ENCODE measurements around the gene TLR9.

The TLR9 gene

DNA sequence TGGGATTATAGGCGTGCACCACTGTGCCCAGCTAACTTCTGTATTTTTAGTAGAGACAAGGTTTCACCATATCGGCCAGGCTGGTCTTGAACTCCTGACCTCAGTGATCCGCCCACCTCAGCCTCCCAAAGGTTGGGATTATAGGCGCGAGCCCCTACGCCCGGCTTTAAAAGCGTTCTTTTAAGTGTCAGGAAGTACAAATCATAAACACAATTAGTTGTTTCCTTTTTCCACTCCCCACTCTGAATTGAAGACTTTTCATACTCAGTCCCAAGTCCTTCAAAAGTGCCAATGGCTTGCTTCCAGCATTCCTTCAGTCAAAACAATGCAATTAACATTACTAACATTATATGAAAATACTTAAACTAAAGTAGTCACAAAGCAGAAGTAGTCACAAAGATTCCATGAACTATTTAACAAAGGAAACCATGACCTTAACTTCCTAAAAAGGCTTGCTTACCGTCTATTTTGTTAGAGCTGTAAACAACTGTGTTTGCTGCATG is 44.9 kb upstream of the TLR9 start:
- Histone ChIP-seq H3K18ac (ENCODE audit: low read depth in 1 of 2, low read length in 2 of 2) (no peak overlapping the region), H2BK15ac (ENCODE audit: low read depth, poor library complexity, severe bottlenecking) (no peak overlapping the region), H3K27me3 (ENCODE audit: control insufficient read depth in 1 of 2, insufficient read depth in 1 of 2, low read length in 2 of 2) (no peaks in the 10 kb centered on the region), H3K14ac (ENCODE audit: low read length in 2 of 2) (no peak overlapping the region), H4K8ac (ENCODE audit: low read length) (no peak overlapping the region), H3K36me3 (ENCODE audit: control insufficient read depth in 1 of 2, insufficient read depth in 2 of 2, low read depth in 1 of 2, low read length in 2 of 2) (peaks cover 33 to 70% of the 10 kb centered on the region in 2 experiments), H2BK12ac (ENCODE audit: low read length in 2 of 2) (no peak overlapping the region), H3K4me1 (ENCODE audit: control insufficient read depth, insufficient read depth, low read depth, low read length) (peaks cover 10% of the 10 kb centered on the region), H3K23ac (ENCODE audit: low read length in 2 of 2) (no peak overlapping the region), H3K79me1 (replicated peaks; ENCODE audit: low read length, poor library complexity, severe bottlenecking) (peaks cover 4% of the 10 kb centered on the region), H2BK120ac (ENCODE audit: low read depth, low read length) (no peak overlapping the region), H3K4ac (ENCODE audit: low read depth in 1 of 2, low read length in 2 of 2) (no peak overlapping the region), H3K9ac (ENCODE audit: low read length) (peak overlapping the region; percentile 62), H2AK5ac (ENCODE audit: low read length, severe bottlenecking) (no peak overlapping the region), H3K27ac (ENCODE audit: low read length, poor library complexity, severe bottlenecking) (no peak overlapping the region), H2AFZ (ENCODE audit: low read depth, low read length) (no peak overlapping the region), H3K4me3 (ENCODE audit: insufficient read depth in 1 of 2, low read depth in 1 of 2, low read length in 2 of 2) (no peak overlapping the region), H2BK5ac (ENCODE audit: low read depth, low read length, poor library complexity, severe bottlenecking) (no peak overlapping the region), H3K4me2 (ENCODE audit: low read length, poor library complexity, severe bottlenecking) (no peak overlapping the region), H4K91ac (ENCODE audit: low read length) (no peak overlapping the region), H3K9me3 (ENCODE audit: control insufficient read depth, low read length) (no peaks in the 10 kb centered on the region)
- no peak for DNase-seq
- 49% methylated on average over 8 of the region's 9 CpGs for WGBS

DNA sequence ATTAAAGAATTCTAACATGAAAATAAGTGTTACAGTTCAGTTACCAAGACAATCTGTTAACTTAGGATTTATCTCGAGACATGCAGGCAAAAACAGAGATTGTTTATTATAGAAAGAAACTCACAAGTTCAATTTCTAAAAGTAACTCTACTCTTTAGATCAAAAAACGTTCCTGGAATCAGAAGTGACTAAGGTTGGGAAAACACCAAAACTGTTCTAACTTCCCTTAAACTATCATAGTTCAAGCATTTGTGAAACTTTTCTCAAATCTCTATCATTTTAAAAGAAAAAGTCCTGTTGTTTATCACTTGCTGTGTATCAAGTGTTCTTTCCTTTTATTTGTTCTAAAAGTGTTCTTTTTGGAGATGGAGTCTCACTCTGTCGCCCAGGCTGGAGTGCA is 44.3 kb upstream of the TLR9 start:
- Histone ChIP-seq H2BK15ac (ENCODE audit: low read depth, poor library complexity, severe bottlenecking) (no peak overlapping the region), H3K4ac (ENCODE audit: low read depth in 1 of 2, low read length in 2 of 2) (no peak overlapping the region), H3K14ac (ENCODE audit: low read length in 2 of 2) (no peak overlapping the region), H2BK12ac (ENCODE audit: low read length in 2 of 2) (no peak overlapping the region), H2BK5ac (ENCODE audit: low read depth, low read length, poor library complexity, severe bottlenecking) (no peak overlapping the region), H3K4me1 (ENCODE audit: control insufficient read depth, insufficient read depth, low read depth, low read length) (peaks cover 10% of the 10 kb centered on the region), H3K18ac (ENCODE audit: low read depth in 1 of 2, low read length in 2 of 2) (no peak overlapping the region), H3K27me3 (ENCODE audit: control insufficient read depth in 1 of 2, insufficient read depth in 1 of 2, low read length in 2 of 2) (no peaks in the 10 kb centered on the region), H3K79me1 (replicated peaks; ENCODE audit: low read length, poor library complexity, severe bottlenecking) (peaks cover 4% of the 10 kb centered on the region), H4K8ac (ENCODE audit: low read length) (no peak overlapping the region), H3K9me3 (ENCODE audit: control insufficient read depth, low read length) (no peaks in the 10 kb centered on the region), H2AK5ac (ENCODE audit: low read length, severe bottlenecking) (no peak overlapping the region), H3K4me2 (ENCODE audit: low read length, poor library complexity, severe bottlenecking) (no peak overlapping the region), H2AFZ (ENCODE audit: low read depth, low read length) (no peak overlapping the region), H3K23ac (ENCODE audit: low read length in 2 of 2) (no peak overlapping the region), H3K36me3 (ENCODE audit: control insufficient read depth in 1 of 2, insufficient read depth in 2 of 2, low read depth in 1 of 2, low read length in 2 of 2) (peaks cover 33 to 74% of the 10 kb centered on the region in 2 experiments), H3K4me3 (ENCODE audit: insufficient read depth in 1 of 2, low read depth in 1 of 2, low read length in 2 of 2) (no peak overlapping the region), H4K91ac (ENCODE audit: low read length) (no peak overlapping the region), H3K9ac (ENCODE audit: low read length) (no peak overlapping the region), H2BK120ac (ENCODE audit: low read depth, low read length) (no peak overlapping the region), H3K27ac (ENCODE audit: low read length, poor library complexity, severe bottlenecking) (no peak overlapping the region)
- no peak for DNase-seq
- WGBS: 96% methylated on average over 1 of the region's 3 CpGs

DNA sequence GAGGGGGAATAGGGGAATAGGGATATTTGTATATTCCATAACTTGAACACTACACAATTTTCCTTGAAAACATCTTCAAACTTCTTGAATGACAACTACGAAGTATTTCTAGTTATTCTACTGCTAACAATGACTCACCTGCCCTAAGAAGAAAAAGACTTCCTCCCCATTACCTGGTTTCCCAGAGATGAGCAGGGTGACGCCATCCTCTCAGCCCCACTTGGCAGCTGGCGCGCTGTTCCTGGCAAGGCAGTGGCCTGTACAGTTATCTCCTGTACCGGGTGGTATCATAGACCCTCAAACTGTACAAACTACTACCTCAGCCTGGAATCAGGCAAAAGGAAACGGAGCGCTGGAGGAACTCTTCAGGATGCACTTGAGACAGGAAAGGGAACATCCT is 42.6 kb upstream of the TLR9 start:
- peak overlapping the region; percentile 48 for H3K27ac ChIP-seq (ENCODE audit: low read length, poor library complexity, severe bottlenecking)
- H2BK12ac ChIP-seq (ENCODE audit: low read length in 2 of 2): no peak overlapping the region
- H3K4me3 ChIP-seq (ENCODE audit: insufficient read depth in 1 of 2, low read depth in 1 of 2, low read length in 2 of 2): no peak overlapping the region
- peaks cover 6% of the 10 kb centered on the region for H3K4me1 ChIP-seq (ENCODE audit: control insufficient read depth, insufficient read depth, low read depth, low read length)
- 96% methylated on average over 7 of the region's 7 CpGs for WGBS
- peak overlapping the region in 1 of 2 experiments; percentile 59 for H3K23ac ChIP-seq (ENCODE audit: low read length in 2 of 2)
- H3K9ac ChIP-seq (ENCODE audit: low read length): no peak overlapping the region
- peak overlapping the region; percentile 18 for H4K91ac ChIP-seq (ENCODE audit: low read length)
- H3K27me3 ChIP-seq (ENCODE audit: control insufficient read depth in 1 of 2, insufficient read depth in 1 of 2, low read length in 2 of 2): no peaks in the 10 kb centered on the region
- no peak overlapping the region for H3K18ac ChIP-seq (ENCODE audit: low read depth in 1 of 2, low read length in 2 of 2)
- H2BK15ac ChIP-seq (ENCODE audit: low read depth, poor library complexity, severe bottlenecking): no peak overlapping the region
- no peak overlapping the region for H2AFZ ChIP-seq (ENCODE audit: low read depth, low read length)
- H2BK120ac ChIP-seq (ENCODE audit: low read depth, low read length): no peak overlapping the region
- peaks cover 31 to 84% of the 10 kb centered on the region in 2 experiments for H3K36me3 ChIP-seq (ENCODE audit: control insufficient read depth in 1 of 2, insufficient read depth in 2 of 2, low read depth in 1 of 2, low read length in 2 of 2)
- peak overlapping the region; percentile 19 for H4K8ac ChIP-seq (ENCODE audit: low read length)
- peak overlapping the region; percentile 74 for H2AK5ac ChIP-seq (ENCODE audit: low read length, severe bottlenecking)
- H3K4ac ChIP-seq (ENCODE audit: low read depth in 1 of 2, low read length in 2 of 2): no peak overlapping the region
- no peak overlapping the region for H3K14ac ChIP-seq (ENCODE audit: low read length in 2 of 2)
- H3K4me2 ChIP-seq (ENCODE audit: low read length, poor library complexity, severe bottlenecking): peak overlapping the region; percentile 6
- no peak for DNase-seq
- peaks cover 6% of the 10 kb centered on the region for H3K79me1 ChIP-seq (replicated peaks; ENCODE audit: low read length, poor library complexity, severe bottlenecking)
- H2BK5ac ChIP-seq (ENCODE audit: low read depth, low read length, poor library complexity, severe bottlenecking): no peak overlapping the region
- H3K9me3 ChIP-seq (ENCODE audit: control insufficient read depth, low read length): no peaks in the 10 kb centered on the region

DNA sequence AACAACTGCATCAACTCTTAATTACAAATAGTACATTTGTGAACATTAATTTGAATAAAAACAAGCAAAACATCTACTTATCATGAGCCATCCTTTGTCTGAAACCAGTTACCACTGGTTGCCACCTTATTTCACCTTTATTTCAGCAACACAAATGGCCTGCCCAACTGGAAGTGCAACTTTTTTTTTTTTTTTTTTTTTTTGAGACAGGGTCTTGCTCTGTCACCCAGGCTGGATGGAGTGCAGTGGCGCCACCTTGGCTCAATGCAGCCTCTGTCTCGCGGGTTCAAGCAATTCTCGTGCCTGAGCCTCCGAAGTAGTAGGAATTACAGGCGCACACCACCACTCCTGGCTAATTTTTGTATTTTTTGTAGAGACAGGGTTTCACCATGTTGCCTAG is 39.9 kb upstream of the TLR9 start:
- 98% methylated on average over 6 of the region's 6 CpGs for WGBS

More for the DNA sequence above, 39.9 kb upstream of the TLR9 start:
- Histone ChIP-seq H3K27ac (ENCODE audit: low read length, poor library complexity, severe bottlenecking) (no peak overlapping the region), H2BK120ac (ENCODE audit: low read depth, low read length) (no peak overlapping the region), H3K18ac (ENCODE audit: low read depth in 1 of 2, low read length in 2 of 2) (no peak overlapping the region), H2AFZ (ENCODE audit: low read depth, low read length) (no peak overlapping the region), H2AK5ac (ENCODE audit: low read length, severe bottlenecking) (no peak overlapping the region), H3K9me3 (ENCODE audit: control insufficient read depth, low read length) (no peaks in the 10 kb centered on the region), H3K79me1 (replicated peaks; ENCODE audit: low read length, poor library complexity, severe bottlenecking) (peaks cover 11% of the 10 kb centered on the region), H2BK15ac (ENCODE audit: low read depth, poor library complexity, severe bottlenecking) (no peak overlapping the region), H2BK5ac (ENCODE audit: low read depth, low read length, poor library complexity, severe bottlenecking) (no peak overlapping the region), H3K4me2 (ENCODE audit: low read length, poor library complexity, severe bottlenecking) (no peak overlapping the region), H4K91ac (ENCODE audit: low read length) (no peak overlapping the region), H3K36me3 (ENCODE audit: control insufficient read depth in 1 of 2, insufficient read depth in 2 of 2, low read depth in 1 of 2, low read length in 2 of 2) (peaks cover 41 to 94% of the 10 kb centered on the region in 2 experiments), H3K27me3 (ENCODE audit: control insufficient read depth in 1 of 2, insufficient read depth in 1 of 2, low read length in 2 of 2) (no peaks in the 10 kb centered on the region), H2BK12ac (ENCODE audit: low read length in 2 of 2) (no peak overlapping the region), H3K4me1 (ENCODE audit: control insufficient read depth, insufficient read depth, low read depth, low read length) (peaks cover 5% of the 10 kb centered on the region), H3K23ac (ENCODE audit: low read length in 2 of 2) (no peak overlapping the region), H3K9ac (ENCODE audit: low read length) (no peak overlapping the region), H3K4ac (ENCODE audit: low read depth in 1 of 2, low read length in 2 of 2) (no peak overlapping the region), H3K14ac (ENCODE audit: low read length in 2 of 2) (no peak overlapping the region), H4K8ac (ENCODE audit: low read length) (no peak overlapping the region), H3K4me3 (ENCODE audit: insufficient read depth in 1 of 2, low read depth in 1 of 2, low read length in 2 of 2) (no peak overlapping the region)
- DNase-seq: no peak

All from mesenchymal stem cell (in vitro differentiated cells and primary cell).